GM23338 (cell line): Measurements from ENCODE around the gene GMEB2. TPM values are rescaled to one million over a fixed set of nuclear protein-coding genes. Genes with fewer than 3 reads are reported as not detected.

Experiments used
- ATAC-seq: fragments of 200-7000 bp; cut with Tn5 transposase; 3 replicates; pipeline ENCODE4 v1.9.1; 2020
- DNase-seq: peaks from one replicate; pipeline ENCODE4 v3.0.0-alpha.2; 2015; ENCODE audit warnings: low spot score
- H2AFZ ChIP-seq: fragments of 200-600 bp; sonication (generic); 2 replicates; pipeline ENCODE4 v1.8.0; 2016; ENCODE audit warnings: antibody characterized with exemption, mild to moderate bottlenecking, moderate library complexity
- H3F3A ChIP-seq: fragments of 200-600 bp; sonication (generic); replicated peaks from 2 replicates; pipeline ENCODE4 v1.8.0; 2017; ENCODE audit warnings: antibody characterized with exemption, mixed run types, low read depth
- H3K27ac ChIP-seq: fragments of 200-600 bp; sonication (generic); 2 replicates; pipeline ENCODE4 v1.6.1; 2016; ENCODE audit warnings: low read depth
- H3K27me3 ChIP-seq: fragments of 200-600 bp; sonication (generic); 2 replicates; pipeline ENCODE4 v1.8.0; 2016; ENCODE audit warnings: mild to moderate bottlenecking, mixed run types, moderate library complexity; ENCODE audit not compliant: insufficient read depth
- H3K36me3 ChIP-seq: fragments of 200-600 bp; sonication (generic); 2 replicates; pipeline ENCODE4 v1.8.0; 2016; ENCODE audit warnings: mild to moderate bottlenecking; ENCODE audit not compliant: insufficient read depth
- H3K4me1 ChIP-seq: fragments of 200-600 bp; sonication (generic); 2 replicates; pipeline ENCODE4 v1.8.0; 2016; ENCODE audit warnings: mild to moderate bottlenecking, moderate library complexity; ENCODE audit not compliant: insufficient read depth
- H3K4me2 ChIP-seq: fragments of 200-600 bp; sonication (generic); 2 replicates; pipeline ENCODE4 v1.7.1; 2017; ENCODE audit warnings: mixed run types
- H3K4me3 ChIP-seq: fragments of 200-600 bp; sonication (generic); 2 replicates; pipeline ENCODE4 v1.6.1; 2016; ENCODE audit warnings: mixed run types
- H3K79me2 ChIP-seq: fragments of 200-600 bp; sonication (generic); replicated peaks from 2 replicates; pipeline ENCODE4 v1.8.0; 2017; ENCODE audit warnings: mild to moderate bottlenecking; ENCODE audit not compliant: insufficient read depth
- H3K9me2 ChIP-seq: fragments of 200-600 bp; sonication (generic); 2 replicates; pipeline ENCODE4 v1.8.0; 2017; ENCODE audit not compliant: insufficient read depth
- H4K20me1 ChIP-seq: fragments of 200-600 bp; sonication (generic); replicated peaks from 2 replicates; pipeline ENCODE4 v1.8.0; 2017; ENCODE audit warnings: mild to moderate bottlenecking; ENCODE audit not compliant: insufficient read depth
- H3K27ac Mint-ChIP-seq: 2 replicates; pipeline ENCODE4 v1.8.0; 2020; ENCODE audit warnings: inconsistent platforms, mild to moderate bottlenecking, moderate library complexity, mixed read lengths
- H3K27me3 Mint-ChIP-seq: 3 replicates; pipeline ENCODE4 v1.8.0; 2022; ENCODE audit warnings: low read depth, mild to moderate bottlenecking, moderate library complexity, mixed read lengths, inconsistent platforms; ENCODE audit not compliant: insufficient read depth, poor library complexity
- H3K36me3 Mint-ChIP-seq: 3 replicates; pipeline ENCODE4 v1.8.0; 2021; ENCODE audit warnings: low read depth, mild to moderate bottlenecking, inconsistent platforms, moderate library complexity, mixed read lengths
- H3K4me1 Mint-ChIP-seq: 3 replicates; pipeline ENCODE4 v1.8.0; 2020; ENCODE audit warnings: mild to moderate bottlenecking, inconsistent platforms, mixed read lengths
- H3K4me3 Mint-ChIP-seq: 3 replicates; pipeline ENCODE4 v1.8.0; 2021; ENCODE audit warnings: moderate library complexity, mild to moderate bottlenecking, inconsistent platforms, mixed read lengths
- H3K9me3 Mint-ChIP-seq: 3 replicates; pipeline ENCODE4 v1.8.0; 2020; ENCODE audit warnings: moderate library complexity, mild to moderate bottlenecking, inconsistent platforms, mixed read lengths
- CREB1 ChIP-seq: fragments of 250-450 bp; sonication (Bioruptor Pico); IDR thresholded peaks from 2 replicates; pipeline ENCODE4 v1.5.0; 2020; ENCODE audit warnings: low read depth, mild to moderate bottlenecking, moderate library complexity
- CTCF ChIP-seq, 2 experiments: fragments of 200-600 bp in 1 of 2; sonication (generic) in 1 of 2; conservative IDR thresholded peaks; 2 replicates each; pipeline versions ENCODE4 v1.5.1 to v1.6.1; 2016 to 2017; ENCODE audit warnings: antibody characterized with exemption in 2 of 2, low read depth in 2 of 2, mild to moderate bottlenecking in 2 of 2, moderate library complexity in 1 of 2
- ETS1 ChIP-seq: IDR thresholded peaks from 2 replicates; pipeline ENCODE4 v1.6.1; 2016; ENCODE audit warnings: antibody characterized with exemption
- EZH2 ChIP-seq: fragments of 200-600 bp; sonication (generic); IDR thresholded peaks from one replicate; pipeline ENCODE4 v1.8.0; 2017; ENCODE audit warnings: antibody characterized with exemption, mild to moderate bottlenecking, low read depth; ENCODE audit not compliant: unreplicated experiment
- EZH2phosphoT487 ChIP-seq: fragments of 200-600 bp; sonication (generic); IDR thresholded peaks from one replicate; pipeline ENCODE4 v1.8.1; 2018; ENCODE audit warnings: antibody characterized with exemption; ENCODE audit not compliant: unreplicated experiment
- JUNB ChIP-seq: IDR thresholded peaks from one replicate; pipeline ENCODE4 v1.6.1; 2016; ENCODE audit warnings: antibody characterized with exemption; ENCODE audit not compliant: unreplicated experiment
- NANOG ChIP-seq: IDR thresholded peaks from 2 replicates; pipeline ENCODE4 v1.6.1; 2016; ENCODE audit warnings: antibody characterized with exemption, borderline replicate concordance
- POLR2AphosphoS5 ChIP-seq: IDR thresholded peaks from 2 replicates; pipeline ENCODE4 v1.6.1; 2016; ENCODE audit warnings: antibody characterized with exemption, low read depth
- STAT1 ChIP-seq: IDR thresholded peaks from one replicate; pipeline ENCODE4 v1.6.1; 2016; ENCODE audit warnings: antibody characterized with exemption; ENCODE audit not compliant: unreplicated experiment
- ZNF114 ChIP-seq: fragments of 250-450 bp; sonication (Bioruptor Pico); IDR thresholded peaks from 2 replicates; pipeline ENCODE4 v1.5.0; 2020; ENCODE audit warnings: mild to moderate bottlenecking, moderate library complexity
- ZNF331 ChIP-seq: fragments of 250-450 bp; sonication (Bioruptor Pico); IDR thresholded peaks from 2 replicates; pipeline ENCODE4 v1.5.0; 2020; ENCODE audit warnings: low read depth, mild to moderate bottlenecking, moderate library complexity
- ZNF462 ChIP-seq: fragments of 250-450 bp; sonication (Bioruptor Pico); IDR thresholded peaks from 2 replicates; pipeline ENCODE4 v1.5.0; 2020; ENCODE audit warnings: mild to moderate bottlenecking, moderate library complexity
- polyA plus RNA-seq: library from polyadenylated mRNA; unstranded; fragments of >200 nt; fragmentation: Nextera tagmentation; extraction: Ambion mirVana; gene quantifications from 2 replicates; pipeline ENCODE4 v1.2.1, GENCODE V29; 2016
- total RNA-seq: library from RNA; depleted of rRNA; stranded (reverse); fragments of >200 nt; shearing (Covaris generic); gene quantifications from 2 replicates; pipeline ENCODE4 v1.2.3, GENCODE V29; 2014

GMEB2 gene
- total and polyA plus RNA-seq, 2 experiments from 2014 or later = 4.4 to 20.6 TPM

- Histone ChIP-seq H3K4me3 (no peak overlapping the region), H3K9me2 (no peaks in the 10 kb centered on the region), H3K27ac (no peak overlapping the region), H3F3A (0 out of 2 replicates have a peak, but pooled peaks cover 5% of the 10 kb centered on the region), H3K79me2 (peaks cover 13% of the 10 kb centered on the region), H3K36me3 (peaks cover 8% of the 10 kb centered on the region; the same call in 1 of the 2 replicates), H2AFZ (no peak overlapping the region), H3K4me2 (no peak overlapping the region), H4K20me1 (no peaks in the 10 kb centered on the region), H3K4me1 (no peaks in the 10 kb centered on the region), H3K27me3 (no peaks in the 10 kb centered on the region)
- Mint-ChIP-seq H3K4me1 (no peaks in the 10 kb centered on the region), H3K27me3 (peaks cover 2% of the 10 kb centered on the region), H3K9me3 (no peaks in the 10 kb centered on the region), H3K4me3 (no peak overlapping the region), H3K36me3 (peaks cover 18% of the 10 kb centered on the region), H3K27ac (no peak overlapping the region)
- DNase-seq (no peak), ATAC-seq (no peak)
- TF ChIP-seq ZNF331 (CRISPR knock-in tag) = no peak
- TF ChIP-seq STAT1 = no peak
- TF ChIP-seq POLR2AphosphoS5 = no peak
- no peak for TF ChIP-seq CREB1 (CRISPR knock-in tag)
- TF ChIP-seq ZNF114 = no peak
Measured at GRCh38 chr20:63606686-63607085, 20.2 kb downstream of the GMEB2 start.

- Histone ChIP-seq H3K27me3 (no peaks in the 10 kb centered on the region), H3K79me2 (peaks cover 13% of the 10 kb centered on the region), H3K4me1 (no peaks in the 10 kb centered on the region), H3K9me2 (no peaks in the 10 kb centered on the region), H3K4me2 (no peak overlapping the region), H3K4me3 (no peak overlapping the region), H2AFZ (no peak overlapping the region), H3F3A (0 out of 2 replicates have a peak, but pooled peaks cover 5% of the 10 kb centered on the region), H3K27ac (no peak overlapping the region), H3K36me3 (peaks cover 15% of the 10 kb centered on the region; the same call in 1 of the 2 replicates), H4K20me1 (peaks cover 3% of the 10 kb centered on the region; the same call in 1 of the 2 replicates)
- DNase-seq (no peak), ATAC-seq (no peak)
- Mint-ChIP-seq H3K27ac (no peak overlapping the region), H3K4me3 (no peak overlapping the region), H3K36me3 (peaks cover 30% of the 10 kb centered on the region), H3K9me3 (no peaks in the 10 kb centered on the region), H3K4me1 (no peaks in the 10 kb centered on the region), H3K27me3 (peaks cover 5% of the 10 kb centered on the region)
- TF ChIP-seq POLR2AphosphoS5 (no peak), EZH2 (no peak), NANOG (no peak), ZNF462 (CRISPR knock-in tag) (no peak), STAT1 (no peak), ZNF114 (no peak), CREB1 (CRISPR knock-in tag) (no peak), JUNB (no peak), ETS1 (no peak), ZNF331 (CRISPR knock-in tag) (no peak), EZH2phosphoT487 (no peak), CTCF (conservative IDR thresholded peaks at IDR 0.05; ENCODE audit: low read depth in 2 of 2) (no peak)
Measured at GRCh38 chr20:63602321-63602720, 24.6 kb downstream of the GMEB2 start.
